HEK293T (cell line): ENCODE measurements around the gene RBKS.

ENCODE experiments used
- ARNT ChIP-seq: fragments of 450-650 bp; IDR thresholded peaks from 2 replicates; pipeline ENCODE4 v1.6.1; 2017; ENCODE audit warnings: mild to moderate bottlenecking
- BHLHE40 ChIP-seq: fragments of 450-650 bp; IDR thresholded peaks from 2 replicates; pipeline ENCODE4 v1.6.1; 2016; ENCODE audit warnings: mild to moderate bottlenecking, moderate library complexity, borderline replicate concordance
- FOXA1 ChIP-seq: fragments of 450-650 bp; IDR thresholded peaks from 2 replicates; pipeline ENCODE4 v1.6.1; 2016; ENCODE audit warnings: mild to moderate bottlenecking
- HDGF ChIP-seq: fragments of 450-650 bp; IDR thresholded peaks from 2 replicates; pipeline ENCODE4 v1.6.1; 2017; ENCODE audit warnings: antibody characterized with exemption, borderline replicate concordance
- SP1 ChIP-seq: fragments of 450-650 bp; IDR thresholded peaks from 2 replicates; pipeline ENCODE4 v1.6.1; 2017

DNA sequence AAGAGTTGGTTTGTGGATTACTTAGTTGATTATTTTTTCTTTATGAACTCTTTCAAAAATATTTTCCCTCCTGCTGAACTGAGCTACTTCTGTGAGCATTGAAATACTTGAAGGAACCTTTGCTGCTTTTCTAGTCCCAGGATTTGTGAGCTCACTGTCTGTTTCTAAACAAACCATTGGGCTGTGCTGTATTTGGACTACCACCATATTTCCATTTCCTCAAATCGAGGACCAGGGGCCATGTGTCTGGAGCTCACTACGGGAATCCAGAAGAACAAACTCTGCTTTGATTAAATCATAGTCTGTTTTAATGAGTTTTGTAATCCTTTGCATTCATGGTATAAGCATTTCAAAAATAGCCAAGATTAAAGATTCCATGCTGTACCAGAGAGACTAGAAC lies 117.4 kb downstream of the RBKS start:
- TF ChIP-seq SP1 (no peak), ARNT (no peak), FOXA1 (no peak), BHLHE40 (no peak), HDGF (no peak)
